Measurements from ENCODE around the gene SERHL2.
A peak's percentile ranks its signal among the peaks of the same experiment; 100 is the strongest.
"Not testable (repeated sequence)": the region's sequence is repeated elsewhere in the genome, so short reads cannot be mapped to it uniquely, and the experiment has no call there.

The SERHL2 gene

DNA sequence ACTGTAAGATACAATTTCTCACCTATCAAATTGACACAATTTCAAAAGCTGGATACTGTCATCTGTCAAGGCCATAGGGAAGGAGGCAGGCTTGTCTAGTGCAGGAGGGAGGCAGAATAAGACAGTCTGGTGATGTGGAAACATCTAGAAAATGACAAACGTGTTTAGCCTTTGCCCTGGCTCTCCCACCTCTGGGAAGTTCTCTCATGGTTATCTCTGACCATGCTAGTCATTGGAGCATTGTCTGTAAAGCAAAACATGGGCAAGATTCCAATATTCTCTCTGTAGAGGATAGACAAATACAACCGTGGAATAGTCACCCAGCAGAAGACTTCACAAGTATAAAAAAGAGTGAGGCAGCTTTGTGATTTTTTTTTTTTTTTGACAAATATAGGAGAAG is 9.1 kb upstream of the SERHL2 start:
- Histone ChIP-seq H3K4me3 (ENCODE audit: low read depth, low read length) (no peak overlapping the region), H3K27me3 (replicated peaks) (no peaks in the 10 kb centered on the region), H3K36me3 (replicated peaks) (no peaks in the 10 kb centered on the region), H3K27ac (no peak overlapping the region)
- peak; percentile 52 for DNase-seq
- TF ChIP-seq, protein P1, sequence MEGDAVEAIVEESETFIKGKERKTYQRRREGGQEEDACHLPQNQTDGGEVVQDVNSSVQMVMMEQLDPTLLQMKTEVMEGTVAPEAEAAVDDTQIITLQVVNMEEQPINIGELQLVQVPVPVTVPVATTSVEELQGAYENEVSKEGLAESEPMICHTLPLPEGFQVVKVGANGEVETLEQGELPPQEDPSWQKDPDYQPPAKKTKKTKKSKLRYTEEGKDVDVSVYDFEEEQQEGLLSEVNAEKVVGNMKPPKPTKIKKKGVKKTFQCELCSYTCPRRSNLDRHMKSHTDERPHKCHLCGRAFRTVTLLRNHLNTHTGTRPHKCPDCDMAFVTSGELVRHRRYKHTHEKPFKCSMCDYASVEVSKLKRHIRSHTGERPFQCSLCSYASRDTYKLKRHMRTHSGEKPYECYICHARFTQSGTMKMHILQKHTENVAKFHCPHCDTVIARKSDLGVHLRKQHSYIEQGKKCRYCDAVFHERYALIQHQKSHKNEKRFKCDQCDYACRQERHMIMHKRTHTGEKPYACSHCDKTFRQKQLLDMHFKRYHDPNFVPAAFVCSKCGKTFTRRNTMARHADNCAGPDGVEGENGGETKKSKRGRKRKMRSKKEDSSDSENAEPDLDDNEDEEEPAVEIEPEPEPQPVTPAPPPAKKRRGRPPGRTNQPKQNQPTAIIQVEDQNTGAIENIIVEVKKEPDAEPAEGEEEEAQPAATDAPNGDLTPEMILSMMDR (IDR thresholded peaks at IDR 0.05; ENCODE audit: low read depth, low read length, missing control alignments): no peak
- in situ Hi-C loops (cut with HindIII; ENCODE audit: low pct_ligation_motif_present, low sequenced_read_pairs): no loop called here

DNA sequence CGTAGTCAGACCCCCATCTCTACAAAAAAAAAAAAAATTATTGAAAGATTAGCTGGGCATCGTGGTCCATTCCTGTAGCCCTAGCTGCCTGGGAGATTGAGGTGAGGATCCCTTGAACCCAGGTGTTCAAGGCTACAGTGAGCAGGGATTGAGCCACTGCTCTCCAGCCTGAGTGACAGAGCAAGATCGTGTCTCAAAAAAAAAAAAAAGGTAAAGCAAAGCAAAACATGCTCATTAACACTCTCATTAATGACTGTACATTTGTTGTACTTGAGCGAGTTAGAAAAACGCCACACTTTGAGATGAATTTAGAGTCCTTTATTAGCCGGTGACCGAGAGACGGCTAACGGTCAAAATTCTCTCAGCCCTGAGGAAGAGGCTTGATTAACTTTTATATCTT is 6.2 kb upstream of the SERHL2 start:
- no peaks in the 10 kb centered on the region for H3K36me3 ChIP-seq (replicated peaks)
- no peak overlapping the region for H3K4me3 ChIP-seq (ENCODE audit: low read depth, low read length)
- TF ChIP-seq, protein P1 (IDR thresholded peaks at IDR 0.05; ENCODE audit: low read depth, low read length, missing control alignments): no peak
- no peak overlapping the region for H3K27ac ChIP-seq
- H3K27me3 ChIP-seq (replicated peaks): no peaks in the 10 kb centered on the region
- in situ Hi-C loops (cut with HindIII; ENCODE audit: low pct_ligation_motif_present, low sequenced_read_pairs): no loop called here
- no peak for DNase-seq

DNA sequence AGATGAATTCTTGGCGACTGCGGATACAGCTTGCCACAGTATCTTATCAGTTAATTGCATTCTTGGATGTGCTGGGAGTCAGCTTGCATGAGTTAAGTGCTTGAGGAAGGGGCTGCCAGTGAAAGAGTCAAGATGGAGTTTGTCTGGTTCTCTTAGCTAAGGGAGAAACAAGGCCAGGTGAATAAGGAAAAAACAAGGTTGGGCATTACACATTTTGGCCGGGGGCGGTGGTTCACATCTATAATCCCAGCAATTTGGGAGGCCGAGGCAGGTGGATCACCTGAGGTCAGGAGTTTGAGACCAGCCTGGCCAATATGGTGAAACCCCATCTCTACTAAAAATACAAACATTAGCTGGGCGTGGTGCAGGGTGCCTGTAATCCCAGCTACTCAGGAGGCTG is 5.6 kb upstream of the SERHL2 start:
- H3K36me3 ChIP-seq (replicated peaks); H3K27ac ChIP-seq; H3K27me3 ChIP-seq (replicated peaks); in situ Hi-C loops (cut with HindIII; ENCODE audit: low pct_ligation_motif_present, low sequenced_read_pairs); DNase-seq; H3K4me3 ChIP-seq (ENCODE audit: low read depth, low read length): not testable (repeated sequence)

DNA sequence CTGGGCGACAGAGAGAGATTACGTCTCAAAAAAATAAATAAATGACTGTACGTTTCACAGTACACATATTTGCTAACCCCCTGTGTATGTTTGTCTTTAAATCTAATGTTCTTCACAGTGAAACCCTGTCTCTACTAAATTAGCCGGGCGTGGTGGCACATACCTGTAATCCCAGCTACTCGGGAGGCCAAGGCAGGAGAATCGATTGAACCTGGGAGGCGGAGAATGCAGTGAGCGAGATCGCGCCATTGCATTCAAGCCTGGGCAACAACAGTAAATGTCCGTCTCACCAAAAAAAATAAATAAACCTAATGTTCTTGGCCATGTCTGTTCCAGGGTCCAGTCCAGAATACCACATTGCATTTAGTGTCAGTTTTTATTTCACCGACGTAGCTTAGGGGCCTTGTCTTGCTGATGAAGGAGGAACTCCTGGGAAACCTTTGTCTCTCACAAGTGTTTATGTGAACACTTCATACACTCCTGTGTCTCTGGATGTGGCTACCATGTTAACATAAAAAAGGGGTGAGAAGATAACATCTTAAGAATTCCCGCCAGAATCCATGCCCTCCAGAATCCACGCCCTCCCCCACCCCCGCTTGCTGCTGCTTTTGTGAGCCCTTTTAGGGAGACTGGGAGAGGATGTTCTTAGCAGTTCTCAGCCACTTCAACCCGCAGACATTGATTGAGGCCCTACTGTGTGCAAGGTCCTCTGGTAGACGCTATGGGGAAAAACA is 5.0 kb upstream of the SERHL2 start:
- in situ Hi-C loops (cut with HindIII; ENCODE audit: low pct_ligation_motif_present, low sequenced_read_pairs): no loop called here
- no peaks in the 10 kb centered on the region for H3K27me3 ChIP-seq (replicated peaks)
- no peak overlapping the region for H3K27ac ChIP-seq
- no peaks in the 10 kb centered on the region for H3K36me3 ChIP-seq (replicated peaks)
- DNase-seq: no peak
- no peak overlapping the region for H3K4me3 ChIP-seq (ENCODE audit: low read depth, low read length)
- TF ChIP-seq, protein P1 (IDR thresholded peaks at IDR 0.05; ENCODE audit: low read depth, low read length, missing control alignments): no peak

DNA sequence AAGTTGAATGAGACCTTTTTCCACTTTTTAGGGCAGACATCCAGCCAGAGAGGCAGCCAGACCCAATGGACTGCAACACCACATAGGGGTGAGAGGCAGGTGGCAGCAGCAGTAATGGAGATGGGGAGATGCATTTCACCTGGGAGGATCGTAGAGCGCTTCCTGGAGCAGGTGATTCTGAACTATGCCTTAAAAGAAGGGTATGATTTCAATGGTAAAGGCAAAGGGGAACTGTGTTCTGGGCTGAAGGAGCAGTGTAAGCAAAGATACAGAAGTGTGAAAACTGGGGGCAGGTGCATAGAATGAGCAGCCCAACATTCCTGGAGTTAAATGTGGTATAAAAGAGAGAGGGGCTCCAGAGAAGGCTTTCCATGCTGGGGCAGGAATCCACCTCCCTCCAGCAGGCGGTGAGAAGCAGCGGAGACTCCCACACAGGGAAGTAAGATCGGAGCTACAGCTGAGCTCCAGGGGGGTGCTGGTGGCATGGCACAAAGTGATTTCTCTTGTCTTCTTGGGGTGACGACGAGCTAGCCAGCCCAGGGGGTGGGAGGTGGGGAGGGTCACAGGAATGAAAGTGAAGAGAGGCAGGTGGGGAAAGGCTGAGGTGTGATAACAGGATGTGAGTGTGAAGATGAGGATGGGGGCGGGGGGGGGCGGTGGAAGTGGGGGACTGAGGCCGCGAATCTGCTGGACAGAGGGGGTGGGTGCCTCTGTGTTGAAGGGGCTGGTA is 4.3 kb upstream of the SERHL2 start:
- TF ChIP-seq, protein P1 (IDR thresholded peaks at IDR 0.05; ENCODE audit: low read depth, low read length, missing control alignments): no peak
- no peak for DNase-seq
- in situ Hi-C loops (cut with HindIII; ENCODE audit: low pct_ligation_motif_present, low sequenced_read_pairs): no loop called here
- Histone ChIP-seq H3K27me3 (replicated peaks) (no peaks in the 10 kb centered on the region), H3K27ac (no peak overlapping the region), H3K36me3 (replicated peaks) (no peaks in the 10 kb centered on the region), H3K4me3 (ENCODE audit: low read depth, low read length) (no peak overlapping the region)

- H3K27ac ChIP-seq; H3K36me3 ChIP-seq (replicated peaks); H3K4me3 ChIP-seq (ENCODE audit: low read depth, low read length); in situ Hi-C loops (cut with HindIII; ENCODE audit: low pct_ligation_motif_present, low sequenced_read_pairs); H3K27me3 ChIP-seq (replicated peaks); DNase-seq: not testable (repeated sequence)
Measured at GRCh38 chr22:42552294-42552647, 1.5 kb upstream of the SERHL2 start.

Data from brain microvascular endothelial cell (primary cell).